VCaP (cell line): ENCODE measurements around the gene CKS1B.
"Not testable (repeated sequence)": the region's sequence is repeated elsewhere in the genome, so short reads cannot be mapped to it uniquely, and the experiment has no call there.

Source experiments
- H3K27ac ChIP-seq: fragments of 450-650 bp; 2 replicates; pipeline ENCODE4 v1.5.1; 2017
- CTCF ChIP-seq: fragments of 450-650 bp; conservative IDR thresholded peaks from 2 replicates; pipeline ENCODE4 v1.5.1; 2017; ENCODE audit warnings: mild to moderate bottlenecking, moderate library complexity

CKS1B gene

GRCh38 chr1:154993572-154994268 is 19.2 kb downstream of the CKS1B start, which contains the start of gene LENEP:
LENEP (plus strand) TSS chr1:154993586; CDS start chr1:154993608, 22 bp downstream.
- TF ChIP-seq CTCF, result no peak
- H3K27ac ChIP-seq, result no peak within 1 kb of the TSS

GRCh38 chr1:154994269-154994587 is 19.7 kb downstream of the CKS1B start:
- H3K27ac ChIP-seq, result no peak overlapping the region
- TF ChIP-seq CTCF, result no peak

GRCh38 chr1:154994591-154994990 is 20.1 kb downstream of the CKS1B start:
- no peak overlapping the region for H3K27ac ChIP-seq
- no peak for TF ChIP-seq CTCF

- not testable (repeated sequence) for H3K27ac ChIP-seq
- TF ChIP-seq CTCF, result peak; percentile 96
Observed at GRCh38 chr1:154995301-154995983, 21.0 kb downstream of the CKS1B start.

GRCh38 chr1:154996966-154997701 is 22.7 kb downstream of the CKS1B start:
- TF ChIP-seq CTCF, result no peak
- peak overlapping the region; percentile 0; the same call in 1 of the 2 replicates for H3K27ac ChIP-seq

- H3K27ac ChIP-seq, result no peak overlapping the region
- peak; percentile 49 for TF ChIP-seq CTCF
Observed at GRCh38 chr1:154998201-154998780, 23.8 kb downstream of the CKS1B start.
